HepG2 (cell line): ENCODE data around the gene CEBPE. TPM values are rescaled to one million over a fixed set of nuclear protein-coding genes. Genes with fewer than 3 reads are reported as not detected.

Source experiments
- ARNT2 ChIP-seq: sonication (generic); formaldehyde crosslinking; IDR thresholded peaks from 2 replicates; pipeline ENCODE4 v1.8.0; 2022; ENCODE audit warnings: mild to moderate bottlenecking, low read depth, missing genetic modification reagents, moderate library complexity
- EHMT2 ChIP-seq: fragments of 200-600 bp; sonication (generic); IDR thresholded peaks from 2 replicates; pipeline ENCODE4 v1.7.0; 2017; ENCODE audit warnings: antibody characterized with exemption, low read depth, low read length, borderline replicate concordance
- JUND ChIP-seq: sonication (generic); formaldehyde crosslinking; IDR thresholded peaks from 2 replicates; pipeline ENCODE4 v1.8.0; 2022; ENCODE audit warnings: mild to moderate bottlenecking, missing genetic modification reagents
- NPAS2 ChIP-seq: sonication (generic); formaldehyde crosslinking; IDR thresholded peaks from 2 replicates; pipeline ENCODE4 v1.8.0; 2022; ENCODE audit warnings: mild to moderate bottlenecking, missing genetic modification reagents, borderline replicate concordance
- RBAK ChIP-seq: sonication (generic); formaldehyde crosslinking; IDR thresholded peaks from 2 replicates; pipeline ENCODE4 v1.5.1; 2020; ENCODE audit warnings: mild to moderate bottlenecking, missing genetic modification reagents
- SP1 ChIP-seq, 2 experiments: fragments of 450-650 bp in 1 of 2; sonication (generic) in 1 of 2; formaldehyde crosslinking in 1 of 2; IDR thresholded peaks; 2 replicates each; pipeline versions ENCODE4 v1.4.0 to v1.6.1; 2016 to 2020; ENCODE audit warnings: missing genetic modification reagents in 1 of 2
- SRSF1 ChIP-seq: fragments of 200-400 bp; formaldehyde crosslinking; optimal IDR thresholded peaks from 2 replicates; pipeline ENCODE3; 2017; ENCODE audit warnings: mild to moderate bottlenecking, low read depth, low read length, moderate library complexity
- ZNF44 ChIP-seq: sonication (generic); formaldehyde crosslinking; IDR thresholded peaks from 2 replicates; pipeline ENCODE4 v1.5.1; 2020; ENCODE audit warnings: mild to moderate bottlenecking, missing genetic modification reagents
- ZNF589 ChIP-seq: sonication (generic); formaldehyde crosslinking; conservative IDR thresholded peaks from 2 replicates; pipeline ENCODE4 v1.8.0; 2022; ENCODE audit warnings: mild to moderate bottlenecking, moderate library complexity, missing genetic modification reagents
- ZZZ3 ChIP-seq: sonication (generic); formaldehyde crosslinking; IDR thresholded peaks from 2 replicates; pipeline ENCODE4 v1.4.0; 2020; ENCODE audit warnings: missing genetic modification reagents, mild to moderate bottlenecking, borderline replicate concordance
- polyA plus RNA-seq, 8 experiments: library from polyadenylated mRNA; depleted of rRNA in 3 of 8; stranded (reverse) in 7 of 8; unstranded in 1 of 8; fragments of >200 nt; fragmentation: Illumina TruSeq in 4 of 8; extraction: Trizol in 4 of 8; gene quantifications; 2 replicates each; pipeline versions ENCODE4 v1.2.1 to v1.2.3, GENCODE V29; 2011 to 2016; ENCODE audit warnings: low read depth in 4 of 8, missing spikeins in 1 of 8, mixed read lengths in 1 of 8; ENCODE audit not compliant: insufficient read depth in 1 of 8
- total RNA-seq, 5 experiments: library from RNA; depleted of rRNA; stranded (reverse); fragments of >200 nt; fragmentation: Illumina TruSeq; extraction: Trizol; gene quantifications; 2 replicates each; pipeline ENCODE4 v1.2.3, GENCODE V29; 2016; ENCODE audit warnings: low read depth in 1 of 5
- TF ChIP-seq, protein P1 (sequence below): sonication (generic); formaldehyde crosslinking; IDR thresholded peaks from 2 replicates; pipeline ENCODE4 v1.5.0; 2020; ENCODE audit warnings: missing genetic modification reagents, mild to moderate bottlenecking, borderline replicate concordance
- TF ChIP-seq, protein P2 (sequence below): sonication (generic); IDR thresholded peaks from 2 replicates; pipeline ENCODE4 v1.6.1; 2016; ENCODE audit warnings: low read depth, borderline replicate concordance
- TF ChIP-seq, protein P3 (sequence below): IDR thresholded peaks from 2 replicates; pipeline ENCODE4 v1.6.1; 2012; ENCODE audit warnings: low read depth, low read length, improper control_type of control experiment
- TF ChIP-seq, protein P4 (sequence below), 2 experiments: sonication (generic) in 1 of 2; formaldehyde crosslinking in 1 of 2; IDR thresholded peaks; 2 replicates each; pipeline versions ENCODE4 v1.5.1 to v1.6.1; 2011 to 2020; ENCODE audit warnings: borderline replicate concordance in 1 of 2, low read depth in 1 of 2, low read length in 1 of 2, mild to moderate bottlenecking in 1 of 2, missing genetic modification reagents in 1 of 2, moderate library complexity in 1 of 2
- TF ChIP-seq, protein P5 (sequence below): sonication (generic); formaldehyde crosslinking; IDR thresholded peaks from 2 replicates; pipeline ENCODE4 v1.8.0; 2023; ENCODE audit warnings: mild to moderate bottlenecking, missing genetic modification reagents
- TF ChIP-seq, protein P6 (sequence below): sonication (generic); formaldehyde crosslinking; IDR thresholded peaks from 2 replicates; pipeline ENCODE4 v1.4.0; 2020; ENCODE audit warnings: missing genetic modification reagents

Gene CEBPE
- total and polyA plus RNA-seq, 2 of the 13 experiments (the other 11 are each of a cell fraction or from before 2014, with no cell fraction given), result 0.09 to 0.11 TPM

DNA sequence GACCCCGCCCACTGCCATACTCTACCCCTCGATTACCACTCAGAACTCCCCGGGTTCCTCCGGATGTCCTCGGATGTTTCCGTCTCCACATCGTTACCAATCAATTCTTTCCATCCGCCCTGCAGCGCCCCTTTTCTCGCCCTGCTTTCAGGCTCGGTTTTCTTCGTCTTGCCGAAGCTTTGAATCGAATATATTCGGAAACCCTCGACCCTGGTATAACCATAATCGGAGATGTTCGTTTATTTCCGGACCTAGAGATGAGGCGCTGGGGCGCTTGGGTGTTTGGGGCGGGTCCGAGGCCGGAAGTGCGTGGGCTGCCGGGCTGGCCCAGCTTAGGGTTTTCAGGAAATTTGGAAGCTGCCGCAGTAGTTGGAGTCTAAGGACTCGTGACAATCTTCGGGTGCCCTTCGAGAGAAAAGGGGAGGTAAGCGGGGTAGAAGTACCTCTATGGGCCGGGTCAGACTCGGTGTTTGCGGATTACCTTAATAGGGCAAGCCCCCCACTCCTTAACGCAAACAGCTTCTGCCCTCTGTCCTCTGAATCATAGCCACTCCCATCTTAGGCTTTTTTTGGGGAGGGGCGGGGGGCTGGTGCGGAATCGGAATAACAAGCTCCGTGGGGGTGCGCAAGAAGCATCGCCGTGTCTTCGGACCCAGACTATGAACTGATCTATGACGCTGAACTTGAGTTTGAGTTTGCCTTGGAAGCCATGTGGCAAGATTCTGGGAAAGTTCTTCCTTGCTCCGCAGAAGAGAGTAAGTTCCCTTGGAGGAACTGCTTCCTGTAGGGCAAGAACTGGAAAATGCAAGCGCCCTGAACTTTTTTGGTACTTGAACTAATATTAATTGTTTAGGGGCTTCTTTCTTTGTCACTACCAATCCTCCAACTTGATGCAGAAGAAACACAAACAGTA lies 23.6 kb downstream of the CEBPE start, which contains the start of gene C14orf119 (continued):
- TF ChIP-seq, protein P1, sequence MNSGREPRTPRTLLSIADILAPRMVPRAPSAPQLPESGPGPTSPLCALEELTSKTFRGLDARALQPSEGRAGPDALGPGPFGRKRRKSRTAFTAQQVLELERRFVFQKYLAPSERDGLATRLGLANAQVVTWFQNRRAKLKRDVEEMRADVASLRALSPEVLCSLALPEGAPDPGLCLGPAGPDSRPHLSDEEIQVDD (CRISPR knock-in tag), result peak; percentile 16; the same call in 1 of the 2 replicates
- peak; percentile 46; the same call in 1 of the 2 replicates for TF ChIP-seq JUND (CRISPR knock-in tag)
- TF ChIP-seq ZNF589 (CRISPR knock-in tag), result no peak
- no peak for TF ChIP-seq RBAK (CRISPR knock-in tag)
- TF ChIP-seq SP1 (IDR thresholded peaks at IDR 0.05), result no peak
- TF ChIP-seq SP1 (CRISPR knock-in tag; IDR thresholded peaks at IDR 0.05), result peak; percentile 80
- TF ChIP-seq ZZZ3 (CRISPR knock-in tag), result peak; percentile 97
- TF ChIP-seq, protein P2, sequence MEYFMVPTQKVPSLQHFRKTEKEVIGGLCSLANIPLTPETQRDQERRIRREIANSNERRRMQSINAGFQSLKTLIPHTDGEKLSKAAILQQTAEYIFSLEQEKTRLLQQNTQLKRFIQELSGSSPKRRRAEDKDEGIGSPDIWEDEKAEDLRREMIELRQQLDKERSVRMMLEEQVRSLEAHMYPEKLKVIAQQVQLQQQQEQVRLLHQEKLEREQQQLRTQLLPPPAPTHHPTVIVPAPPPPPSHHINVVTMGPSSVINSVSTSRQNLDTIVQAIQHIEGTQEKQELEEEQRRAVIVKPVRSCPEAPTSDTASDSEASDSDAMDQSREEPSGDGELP, result peak; percentile 67; the same call in 1 of the 2 replicates
- TF ChIP-seq ARNT2 (CRISPR knock-in tag), result peak; percentile 85
- peak; percentile 64; the same call in 1 of the 2 replicates for TF ChIP-seq ZNF44 (CRISPR knock-in tag)
- TF ChIP-seq, protein P3, sequence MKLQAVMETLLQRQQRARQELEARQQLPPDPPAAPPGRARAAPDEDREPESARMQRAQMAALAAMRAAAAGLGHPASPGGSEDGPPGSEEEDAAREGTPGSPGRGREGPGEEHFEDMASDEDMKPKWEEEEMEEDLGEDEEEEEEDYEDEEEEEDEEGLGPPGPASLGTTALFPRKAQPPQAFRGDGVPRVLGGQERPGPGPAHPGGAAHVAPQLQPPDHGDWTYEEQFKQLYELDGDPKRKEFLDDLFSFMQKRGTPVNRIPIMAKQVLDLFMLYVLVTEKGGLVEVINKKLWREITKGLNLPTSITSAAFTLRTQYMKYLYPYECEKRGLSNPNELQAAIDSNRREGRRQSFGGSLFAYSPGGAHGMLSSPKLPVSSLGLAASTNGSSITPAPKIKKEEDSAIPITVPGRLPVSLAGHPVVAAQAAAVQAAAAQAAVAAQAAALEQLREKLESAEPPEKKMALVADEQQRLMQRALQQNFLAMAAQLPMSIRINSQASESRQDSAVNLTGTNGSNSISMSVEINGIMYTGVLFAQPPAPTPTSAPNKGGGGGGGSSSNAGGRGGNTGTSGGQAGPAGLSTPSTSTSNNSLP, result peak; percentile 91
- TF ChIP-seq, protein P4, sequence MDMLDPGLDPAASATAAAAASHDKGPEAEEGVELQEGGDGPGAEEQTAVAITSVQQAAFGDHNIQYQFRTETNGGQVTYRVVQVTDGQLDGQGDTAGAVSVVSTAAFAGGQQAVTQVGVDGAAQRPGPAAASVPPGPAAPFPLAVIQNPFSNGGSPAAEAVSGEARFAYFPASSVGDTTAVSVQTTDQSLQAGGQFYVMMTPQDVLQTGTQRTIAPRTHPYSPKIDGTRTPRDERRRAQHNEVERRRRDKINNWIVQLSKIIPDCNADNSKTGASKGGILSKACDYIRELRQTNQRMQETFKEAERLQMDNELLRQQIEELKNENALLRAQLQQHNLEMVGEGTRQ (IDR thresholded peaks at IDR 0.05; ENCODE audit: low read depth, low read length), result no peak
- TF ChIP-seq, protein P4 (CRISPR knock-in tag; IDR thresholded peaks at IDR 0.05; ENCODE audit: borderline replicate concordance), result peak; percentile 35; the same call in 1 of the 2 replicates
- TF ChIP-seq, protein P5, sequence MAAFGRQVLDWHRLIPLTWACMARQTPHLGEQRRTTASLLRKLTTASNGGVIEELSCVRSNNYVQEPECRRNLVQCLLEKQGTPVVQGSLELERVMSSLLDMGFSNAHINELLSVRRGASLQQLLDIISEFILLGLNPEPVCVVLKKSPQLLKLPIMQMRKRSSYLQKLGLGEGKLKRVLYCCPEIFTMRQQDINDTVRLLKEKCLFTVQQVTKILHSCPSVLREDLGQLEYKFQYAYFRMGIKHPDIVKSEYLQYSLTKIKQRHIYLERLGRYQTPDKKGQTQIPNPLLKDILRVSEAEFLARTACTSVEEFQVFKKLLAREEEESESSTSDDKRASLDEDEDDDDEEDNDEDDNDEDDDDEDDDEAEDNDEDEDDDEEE (CRISPR knock-in tag), result peak; percentile 45; the same call in 1 of the 2 replicates
- no peak for TF ChIP-seq NPAS2 (CRISPR knock-in tag)
- TF ChIP-seq EHMT2, result no peak
- peak; percentile 65 for TF ChIP-seq SRSF1
- TF ChIP-seq, protein P6, sequence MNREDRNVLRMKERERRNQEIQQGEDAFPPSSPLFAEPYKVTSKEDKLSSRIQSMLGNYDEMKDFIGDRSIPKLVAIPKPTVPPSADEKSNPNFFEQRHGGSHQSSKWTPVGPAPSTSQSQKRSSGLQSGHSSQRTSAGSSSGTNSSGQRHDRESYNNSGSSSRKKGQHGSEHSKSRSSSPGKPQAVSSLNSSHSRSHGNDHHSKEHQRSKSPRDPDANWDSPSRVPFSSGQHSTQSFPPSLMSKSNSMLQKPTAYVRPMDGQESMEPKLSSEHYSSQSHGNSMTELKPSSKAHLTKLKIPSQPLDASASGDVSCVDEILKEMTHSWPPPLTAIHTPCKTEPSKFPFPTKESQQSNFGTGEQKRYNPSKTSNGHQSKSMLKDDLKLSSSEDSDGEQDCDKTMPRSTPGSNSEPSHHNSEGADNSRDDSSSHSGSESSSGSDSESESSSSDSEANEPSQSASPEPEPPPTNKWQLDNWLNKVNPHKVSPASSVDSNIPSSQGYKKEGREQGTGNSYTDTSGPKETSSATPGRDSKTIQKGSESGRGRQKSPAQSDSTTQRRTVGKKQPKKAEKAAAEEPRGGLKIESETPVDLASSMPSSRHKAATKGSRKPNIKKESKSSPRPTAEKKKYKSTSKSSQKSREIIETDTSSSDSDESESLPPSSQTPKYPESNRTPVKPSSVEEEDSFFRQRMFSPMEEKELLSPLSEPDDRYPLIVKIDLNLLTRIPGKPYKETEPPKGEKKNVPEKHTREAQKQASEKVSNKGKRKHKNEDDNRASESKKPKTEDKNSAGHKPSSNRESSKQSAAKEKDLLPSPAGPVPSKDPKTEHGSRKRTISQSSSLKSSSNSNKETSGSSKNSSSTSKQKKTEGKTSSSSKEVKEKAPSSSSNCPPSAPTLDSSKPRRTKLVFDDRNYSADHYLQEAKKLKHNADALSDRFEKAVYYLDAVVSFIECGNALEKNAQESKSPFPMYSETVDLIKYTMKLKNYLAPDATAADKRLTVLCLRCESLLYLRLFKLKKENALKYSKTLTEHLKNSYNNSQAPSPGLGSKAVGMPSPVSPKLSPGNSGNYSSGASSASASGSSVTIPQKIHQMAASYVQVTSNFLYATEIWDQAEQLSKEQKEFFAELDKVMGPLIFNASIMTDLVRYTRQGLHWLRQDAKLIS (CRISPR knock-in tag), result peak; percentile 68; the same call in 1 of the 2 replicates
